ENCODE results near the gene ZFP3. TPM values are rescaled to one million over a fixed set of nuclear protein-coding genes. Genes with fewer than 3 reads are reported as not detected.
A peak's percentile ranks its signal among the peaks of the same experiment; 100 is the strongest.
"Not testable (repeated sequence)": the region's sequence is repeated elsewhere in the genome, so short reads cannot be mapped to it uniquely, and the experiment has no call there.

The ZFP3 gene
- total RNA-seq, 2 donors from 2014 or later, result 7.2 to 7.4 TPM

DNA sequence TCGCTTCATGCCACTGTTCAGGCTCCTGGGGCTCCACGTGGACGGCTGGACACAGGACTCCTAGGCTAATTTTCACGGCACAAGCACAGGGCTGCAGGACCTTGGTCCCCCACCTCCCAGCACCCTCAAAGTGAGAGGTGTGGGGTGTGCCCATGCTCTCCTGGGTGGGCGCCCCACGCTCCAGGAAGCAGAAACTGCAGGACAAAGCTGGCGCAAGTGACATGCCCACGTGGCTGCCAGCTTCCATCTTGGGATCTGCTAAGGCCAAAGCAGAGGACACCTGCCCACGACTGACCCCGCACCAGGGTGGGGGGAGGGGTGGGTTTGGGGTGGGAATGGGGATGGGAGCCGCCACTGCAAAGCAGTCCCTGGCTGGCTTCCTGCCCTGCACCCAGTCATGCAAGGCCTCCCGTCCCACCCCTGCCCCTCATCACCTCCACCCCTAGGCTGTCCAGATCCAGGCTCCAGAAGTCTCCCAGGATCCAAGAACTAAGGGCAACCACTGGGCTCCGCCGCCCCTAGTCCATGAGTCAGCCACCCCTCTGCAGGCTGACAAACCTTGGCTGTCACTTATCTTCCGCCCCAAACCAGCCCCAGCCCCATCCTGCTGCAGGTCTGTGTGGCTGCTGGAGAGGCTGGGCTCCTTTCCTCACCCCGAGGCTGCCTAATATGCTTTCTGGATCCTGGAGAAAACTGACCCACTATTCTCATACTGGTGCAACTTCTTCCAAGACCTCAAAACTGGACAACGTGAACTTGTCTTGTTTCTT lies 48.6 kb downstream of the ZFP3 start:
- DNase-seq (ENCODE audit: low spot score), result peak; percentile 30
- no peaks in the 10 kb centered on the region for H3K36me3 ChIP-seq
- no peak overlapping the region for H3K27ac ChIP-seq
- peaks cover 0 to 13% of the 10 kb centered on the region in 2 donors for H3K4me1 ChIP-seq
- H3K4me3 ChIP-seq, result no peak overlapping the region
- no peaks in the 10 kb centered on the region for H3K27me3 ChIP-seq
- TF ChIP-seq, protein P1, sequence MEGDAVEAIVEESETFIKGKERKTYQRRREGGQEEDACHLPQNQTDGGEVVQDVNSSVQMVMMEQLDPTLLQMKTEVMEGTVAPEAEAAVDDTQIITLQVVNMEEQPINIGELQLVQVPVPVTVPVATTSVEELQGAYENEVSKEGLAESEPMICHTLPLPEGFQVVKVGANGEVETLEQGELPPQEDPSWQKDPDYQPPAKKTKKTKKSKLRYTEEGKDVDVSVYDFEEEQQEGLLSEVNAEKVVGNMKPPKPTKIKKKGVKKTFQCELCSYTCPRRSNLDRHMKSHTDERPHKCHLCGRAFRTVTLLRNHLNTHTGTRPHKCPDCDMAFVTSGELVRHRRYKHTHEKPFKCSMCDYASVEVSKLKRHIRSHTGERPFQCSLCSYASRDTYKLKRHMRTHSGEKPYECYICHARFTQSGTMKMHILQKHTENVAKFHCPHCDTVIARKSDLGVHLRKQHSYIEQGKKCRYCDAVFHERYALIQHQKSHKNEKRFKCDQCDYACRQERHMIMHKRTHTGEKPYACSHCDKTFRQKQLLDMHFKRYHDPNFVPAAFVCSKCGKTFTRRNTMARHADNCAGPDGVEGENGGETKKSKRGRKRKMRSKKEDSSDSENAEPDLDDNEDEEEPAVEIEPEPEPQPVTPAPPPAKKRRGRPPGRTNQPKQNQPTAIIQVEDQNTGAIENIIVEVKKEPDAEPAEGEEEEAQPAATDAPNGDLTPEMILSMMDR (IDR thresholded peaks at IDR 0.05), result no peak
- H3K9me3 ChIP-seq, result no peaks in the 10 kb centered on the region

DNA sequence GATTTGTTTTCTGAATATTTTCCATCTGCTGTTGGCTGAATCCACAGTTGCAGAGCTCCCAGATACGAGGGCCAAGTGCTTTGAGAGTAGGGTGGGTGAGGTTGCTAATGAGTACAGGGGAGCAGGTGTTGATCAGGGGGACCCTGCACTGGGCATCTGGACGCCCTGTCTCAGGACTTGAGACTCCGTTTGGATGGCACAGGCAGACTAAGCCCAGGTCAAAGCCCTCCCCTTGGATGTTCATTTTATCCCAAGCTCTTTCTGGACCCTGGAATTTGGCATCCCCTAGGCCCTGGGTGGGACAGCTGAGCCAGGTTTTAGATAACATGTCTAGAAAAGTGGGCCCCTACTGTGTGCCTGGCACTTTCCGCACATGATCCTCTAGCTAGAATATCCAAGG lies 49.6 kb downstream of the ZFP3 start:
- no peaks in the 10 kb centered on the region for H3K36me3 ChIP-seq
- H3K27ac ChIP-seq, result no peak overlapping the region
- DNase-seq (ENCODE audit: low spot score), result peak; percentile 2
- TF ChIP-seq, protein P1 (IDR thresholded peaks at IDR 0.05), result no peak
- no peaks in the 10 kb centered on the region for H3K9me3 ChIP-seq
- H3K4me3 ChIP-seq, result no peak overlapping the region
- H3K4me1 ChIP-seq, result peaks cover 0 to 6% of the 10 kb centered on the region in 2 donors
- no peaks in the 10 kb centered on the region for H3K27me3 ChIP-seq

- H3K27me3 ChIP-seq, result not testable (repeated sequence)
Measured at GRCh38 chr17:5128387-5128786, 50.1 kb downstream of the ZFP3 start.

DNA sequence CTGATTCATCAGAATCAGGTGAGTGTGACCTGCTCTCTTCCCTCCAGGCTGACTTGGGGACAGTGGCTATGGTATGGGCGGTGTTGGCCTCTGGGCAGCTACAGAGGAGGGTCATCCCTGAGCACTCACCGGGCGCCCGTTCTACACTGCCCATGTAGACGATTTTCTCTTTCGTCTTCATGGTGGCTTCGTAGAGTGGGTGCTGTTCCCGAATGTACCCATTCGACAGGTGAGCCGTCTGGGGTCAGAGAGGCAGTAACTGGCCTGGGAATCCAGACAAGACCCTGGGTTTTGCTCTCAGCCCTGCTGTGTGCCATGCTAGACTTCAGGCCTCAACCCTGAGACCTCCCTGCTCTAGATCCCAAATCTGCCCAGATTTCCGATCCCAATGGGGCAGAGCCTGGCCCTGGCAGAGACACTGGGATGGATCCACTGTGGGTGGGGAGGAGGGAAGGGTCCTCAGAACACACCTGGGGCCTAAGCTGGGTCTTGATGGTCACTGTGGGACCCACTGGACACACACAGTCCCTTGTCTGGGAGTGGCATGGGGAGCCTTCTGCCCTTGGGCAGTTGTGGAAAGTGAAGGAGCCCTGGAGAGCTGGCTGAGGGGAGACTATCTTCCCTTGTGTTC lies 50.8 kb downstream of the ZFP3 start:
- DNase-seq (ENCODE audit: low spot score), result peak; percentile 48
- no peak overlapping the region for H3K4me3 ChIP-seq
- H3K36me3 ChIP-seq, result no peaks in the 10 kb centered on the region
- H3K4me1 ChIP-seq, result no peaks in the 10 kb centered on the region
- H3K27me3 ChIP-seq, result no peaks in the 10 kb centered on the region
- TF ChIP-seq, protein P1 (IDR thresholded peaks at IDR 0.05), result no peak
- no peak overlapping the region for H3K27ac ChIP-seq
- H3K9me3 ChIP-seq, result no peaks in the 10 kb centered on the region

More at GRCh38 chr17:5128387-5128786, 50.1 kb downstream of the ZFP3 start:
- not testable (repeated sequence) for H3K4me1 ChIP-seq, H3K9me3 ChIP-seq, H3K27ac ChIP-seq, H3K4me3 ChIP-seq, H3K36me3 ChIP-seq
- peak; percentile 48 for DNase-seq (ENCODE audit: low spot score)

GRCh38 chr17:5129770-5130169 lies 51.5 kb downstream of the ZFP3 start:
- not testable (repeated sequence) for H3K27ac ChIP-seq, H3K4me1 ChIP-seq, H3K36me3 ChIP-seq, H3K4me3 ChIP-seq, H3K9me3 ChIP-seq, H3K27me3 ChIP-seq
- peak; percentile 46 for DNase-seq (ENCODE audit: low spot score)

GRCh38 chr17:5130261-5130660 lies 52.0 kb downstream of the ZFP3 start:
- not testable (repeated sequence) for H3K36me3 ChIP-seq; DNase-seq (ENCODE audit: low spot score); H3K27me3 ChIP-seq; H3K27ac ChIP-seq; H3K9me3 ChIP-seq; H3K4me3 ChIP-seq; H3K4me1 ChIP-seq

DNA sequence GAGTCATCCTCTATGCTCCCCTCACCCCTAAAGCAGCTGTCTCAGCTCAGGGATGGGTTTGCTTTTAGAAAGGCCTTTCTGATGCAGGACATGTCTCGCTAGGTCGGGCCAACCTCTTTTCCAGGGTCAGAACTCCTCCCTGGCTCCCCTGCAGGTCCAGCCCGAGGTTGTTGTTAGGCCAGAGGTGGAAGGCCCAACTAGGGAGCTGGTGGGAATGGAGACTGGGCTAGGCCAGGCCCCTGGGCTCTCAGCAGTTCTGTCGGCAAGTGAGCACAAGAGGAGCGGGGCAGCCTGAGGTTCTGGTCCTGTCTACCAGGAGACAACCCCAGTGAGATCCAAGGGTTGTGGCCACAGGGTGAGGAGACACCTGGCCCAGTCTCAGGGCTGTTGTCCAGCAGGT lies 52.4 kb downstream of the ZFP3 start:
- H3K27me3 ChIP-seq, H3K36me3 ChIP-seq, H3K4me3 ChIP-seq, H3K27ac ChIP-seq, H3K9me3 ChIP-seq, H3K4me1 ChIP-seq: not testable (repeated sequence)
- peak; percentile 36 for DNase-seq (ENCODE audit: low spot score)
